Stimulated activated CD8-positive, alpha-beta memory T cell treated with anti-CD3 and anti-CD28 coated beads, Interleukin-2, amount 100 ng/mL, for 1 hour (primary cell): ENCODE data around the gene NRG2.

Experiments used
- DNase-seq, 2 donors: peaks; one replicate each; pipeline ENCODE4 v3.0.0-alpha.2; 2020; ENCODE audit warnings: low read depth in 2 of 2

Gene NRG2

DNA sequence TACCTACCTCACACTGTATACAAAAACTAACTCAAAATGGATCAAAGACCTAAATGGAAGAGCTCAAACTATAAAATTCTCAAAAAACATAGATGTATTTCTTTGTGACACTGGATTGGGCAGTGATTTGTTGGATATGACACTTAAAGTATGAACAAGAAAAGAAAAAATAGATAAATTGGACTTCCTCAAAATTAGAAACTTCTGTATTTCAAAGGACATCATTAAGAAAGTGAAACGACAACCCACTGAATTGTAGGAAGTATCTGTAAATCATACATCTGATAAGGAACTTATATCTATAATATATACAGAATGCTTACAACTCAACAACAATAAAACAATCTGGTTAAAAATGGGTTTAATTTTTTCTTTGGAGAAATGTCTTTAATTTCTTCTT is 96.7 kb downstream of the NRG2 start:
- no peak for DNase-seq

DNA sequence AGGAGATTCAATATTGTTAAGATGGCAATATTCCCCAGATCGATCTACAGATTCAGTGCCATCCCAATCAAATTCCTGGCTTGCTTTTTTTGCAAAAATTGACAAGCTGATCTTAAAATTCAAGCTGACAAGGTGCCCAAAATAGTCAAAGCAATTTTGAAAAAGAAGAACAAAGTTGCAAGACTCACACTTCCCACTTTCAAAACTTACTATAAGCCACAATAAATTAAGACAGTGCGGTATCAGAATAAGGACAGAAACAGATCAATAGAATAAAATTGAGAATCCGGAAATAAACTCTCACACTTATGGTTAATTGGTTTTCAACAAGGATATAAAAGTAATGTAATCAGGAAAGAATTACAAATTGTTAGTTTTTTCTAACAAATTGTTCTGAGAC is 97.1 kb downstream of the NRG2 start:
- no peak for DNase-seq

GRCh38 chr5:139942243-139942642 is 100.9 kb downstream of the NRG2 start:
- no peak for DNase-seq

- DNase-seq = no peak
Measured at GRCh38 chr5:139930406-139930805, 112.7 kb downstream of the NRG2 start.

DNA sequence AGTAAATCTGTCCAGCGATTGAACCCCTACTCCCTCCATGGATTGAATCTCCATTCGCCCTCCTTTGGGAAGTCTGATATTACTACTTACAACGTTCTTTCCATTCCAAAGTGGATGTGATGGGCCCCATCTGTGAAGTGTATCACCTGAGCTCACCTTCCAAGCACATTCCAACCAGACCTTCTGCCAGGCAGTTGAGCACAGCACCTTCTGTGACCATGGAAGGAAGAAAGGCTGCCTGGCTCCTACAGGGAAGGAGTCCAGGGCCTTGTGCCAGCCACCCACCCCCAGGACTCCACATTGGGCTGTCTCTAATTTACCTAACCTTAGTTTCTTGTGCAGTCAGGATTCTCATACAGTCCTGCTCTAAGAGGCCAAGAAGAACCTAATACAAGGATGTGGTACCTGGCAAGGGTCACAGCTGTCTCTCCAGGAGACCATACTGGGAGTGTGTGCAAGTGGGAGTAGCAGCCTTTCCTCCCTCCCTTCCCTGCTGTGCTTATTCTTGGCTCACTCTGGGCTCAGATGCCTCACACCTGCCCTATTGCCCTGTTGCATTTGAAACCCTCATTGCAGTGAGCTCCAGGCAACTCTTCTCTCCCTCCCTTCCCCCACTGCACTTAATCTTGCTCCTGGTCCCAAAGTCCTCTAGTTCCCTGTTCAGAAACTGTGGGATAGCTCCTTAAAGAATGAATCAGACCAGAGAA is 116.1 kb downstream of the NRG2 start:
- no peak for DNase-seq

GRCh38 chr5:139925650-139926640 is 117.2 kb downstream of the NRG2 start:
- DNase-seq = peak in 1 of 2 donors; percentile 9

DNA sequence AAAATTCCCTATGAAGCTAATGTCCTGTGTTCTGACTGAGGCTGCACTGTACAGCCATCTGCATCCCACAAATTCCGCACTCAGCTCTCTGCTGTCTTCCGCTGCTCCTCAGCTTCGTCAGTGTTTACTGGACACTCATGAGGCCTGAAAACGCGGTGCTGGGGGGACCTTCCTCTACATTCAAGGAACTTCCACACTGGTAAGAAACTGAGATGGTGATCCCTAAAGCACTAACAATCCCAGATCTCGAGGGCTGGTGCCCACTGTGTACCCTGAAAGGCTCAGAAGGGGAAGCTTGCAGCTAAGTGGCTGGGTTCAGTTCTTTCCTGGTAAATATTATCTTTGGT is 117.9 kb downstream of the NRG2 start:
- DNase-seq = no peak

DNA sequence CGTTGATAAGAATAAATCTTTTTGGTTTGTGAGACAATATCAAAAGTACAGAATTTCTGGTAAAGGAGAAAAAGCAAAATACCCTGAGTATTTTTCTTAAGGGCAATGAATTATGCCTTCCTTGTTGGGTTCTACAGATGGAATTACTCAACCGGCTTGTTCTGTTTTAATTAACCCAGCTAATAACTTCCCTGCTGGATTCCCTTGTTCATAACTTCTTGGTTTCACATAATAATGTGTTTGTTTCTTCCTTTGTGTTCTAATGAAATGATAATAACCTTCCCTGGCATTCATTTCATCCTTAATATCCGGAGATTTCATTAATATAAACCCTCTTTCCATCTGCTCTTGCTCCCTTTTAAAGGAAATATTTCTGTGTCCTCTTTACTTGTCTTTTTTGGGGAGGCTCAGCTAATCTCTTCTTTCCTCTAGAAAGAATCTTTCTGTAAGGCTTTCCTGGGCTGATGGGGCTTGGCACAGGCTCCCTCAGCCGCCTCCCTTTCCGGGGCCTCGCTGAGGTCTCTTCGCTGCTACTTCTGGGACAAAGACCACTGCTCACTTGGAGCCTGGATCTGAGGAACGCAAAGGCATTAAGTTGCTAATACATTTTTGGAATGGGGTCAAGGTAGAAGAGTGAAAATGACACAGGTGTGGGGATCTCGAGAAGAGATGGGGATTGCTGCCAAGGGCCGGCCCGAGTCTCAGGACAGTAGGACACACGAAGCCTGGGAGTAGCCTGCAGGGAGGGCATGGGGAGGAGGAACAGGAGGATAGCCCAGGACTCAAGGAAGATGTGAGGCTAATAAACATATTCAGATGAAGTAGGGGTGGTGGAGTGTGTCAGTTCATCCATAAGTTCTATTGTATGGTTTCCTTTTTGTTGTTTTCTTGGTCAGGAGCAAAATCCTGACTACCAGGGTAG is 118.5 kb downstream of the NRG2 start:
- DNase-seq = no peak

DNA sequence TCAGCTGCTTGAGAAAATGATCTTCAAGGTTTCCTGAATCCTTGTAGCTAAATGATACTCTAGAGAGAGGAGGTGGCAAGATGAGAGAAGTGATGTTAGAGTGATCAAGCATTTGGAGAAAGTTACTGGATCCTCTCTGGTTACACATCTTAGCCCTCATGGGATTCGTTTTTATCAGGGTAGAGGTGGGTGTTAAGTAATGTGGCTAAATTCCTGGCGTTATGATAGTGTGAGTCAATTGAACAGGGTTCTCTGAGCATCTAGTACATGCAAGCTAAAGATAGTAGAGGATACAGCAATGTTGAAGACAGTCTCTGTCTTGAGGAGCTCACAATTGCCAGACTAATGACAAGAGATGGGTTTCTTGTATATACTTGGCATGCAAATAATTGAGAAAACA is 123.8 kb downstream of the NRG2 start:
- no peak for DNase-seq

- no peak for DNase-seq
Measured at GRCh38 chr5:139915834-139916233, 127.3 kb downstream of the NRG2 start.

DNA sequence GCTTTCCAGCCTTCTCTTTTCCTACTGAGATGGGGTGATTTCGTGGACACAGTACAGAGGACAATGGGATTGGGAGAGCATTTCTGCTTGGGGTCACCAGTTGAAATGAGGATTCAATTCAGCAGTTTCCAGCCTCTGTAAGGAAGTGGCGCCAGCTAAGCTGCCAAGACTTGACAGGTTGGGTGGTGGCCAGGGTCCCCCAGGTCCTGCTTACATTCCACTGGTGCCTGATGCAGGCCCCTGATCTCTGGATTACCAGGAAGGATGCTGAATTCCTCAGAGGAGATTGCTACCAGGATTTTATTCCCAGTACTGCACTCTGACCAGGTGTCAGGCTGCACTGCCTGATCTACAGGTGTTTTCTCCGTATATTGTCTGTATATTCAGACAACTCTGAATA is 127.8 kb downstream of the NRG2 start:
- DNase-seq = no peak

DNA sequence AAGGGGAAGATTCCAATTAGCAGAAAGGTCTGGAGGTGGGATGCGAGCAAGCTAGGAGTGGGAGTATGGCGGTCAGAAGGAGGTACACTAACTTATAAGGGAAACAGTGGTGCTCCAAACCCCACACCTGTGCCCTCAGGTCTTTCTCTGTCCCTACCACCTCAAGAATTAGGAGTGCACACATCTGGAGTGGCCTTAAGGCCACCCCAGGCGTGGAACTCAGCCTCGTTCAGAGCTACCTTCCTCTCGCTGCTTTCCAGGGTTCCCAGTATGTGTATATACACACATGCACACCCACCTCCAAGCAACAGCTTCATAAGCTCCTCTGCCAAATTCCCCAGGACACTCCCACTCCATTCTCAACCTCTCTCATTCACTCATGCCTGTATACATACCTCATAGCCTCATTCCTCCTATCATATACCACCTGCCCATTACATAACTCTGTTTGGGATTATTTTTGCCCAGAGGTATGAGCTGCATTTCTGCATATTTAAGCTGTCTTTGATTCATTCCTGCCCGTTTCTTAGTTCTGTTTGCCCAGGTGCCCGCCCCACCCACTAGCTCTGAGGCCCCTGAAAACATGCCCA is 128.8 kb downstream of the NRG2 start:
- no peak for DNase-seq

GRCh38 chr5:139912804-139913203 is 130.3 kb downstream of the NRG2 start:
- no peak for DNase-seq

GRCh38 chr5:139912158-139912557 is 130.9 kb downstream of the NRG2 start:
- no peak for DNase-seq

DNA sequence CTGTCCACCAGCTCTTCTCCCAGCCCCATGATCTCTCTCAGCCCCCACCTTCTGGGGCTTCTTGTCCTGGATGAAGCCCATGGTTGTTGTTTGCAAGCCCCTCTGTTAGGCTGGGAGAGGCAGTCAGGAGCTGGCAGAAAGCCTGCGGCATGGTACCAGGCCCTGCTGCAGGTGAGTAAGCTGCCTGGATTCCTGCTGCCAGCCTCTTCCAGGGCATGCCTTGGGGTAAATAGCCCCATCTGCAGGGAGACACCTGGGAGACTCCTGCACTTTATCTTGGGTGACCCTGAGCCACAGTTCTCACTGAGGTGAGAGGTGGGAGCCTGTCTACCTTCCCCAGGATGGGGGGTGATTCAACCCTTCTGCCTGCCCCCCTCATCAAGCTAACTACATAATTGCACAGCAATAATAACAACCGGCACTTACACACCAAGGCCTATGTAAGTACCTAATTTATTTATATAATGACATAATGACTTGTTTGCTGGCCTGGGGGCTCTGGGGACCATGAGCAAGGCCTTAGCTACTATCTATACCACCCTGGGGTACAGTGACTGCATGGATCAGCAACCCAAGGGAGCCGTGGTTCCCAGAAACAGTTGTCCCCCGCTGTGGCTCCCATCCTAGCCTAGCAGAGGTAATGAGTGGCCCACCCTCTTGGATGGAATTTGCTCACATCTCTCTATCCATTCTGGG is 131.5 kb downstream of the NRG2 start:
- no peak for DNase-seq

DNA sequence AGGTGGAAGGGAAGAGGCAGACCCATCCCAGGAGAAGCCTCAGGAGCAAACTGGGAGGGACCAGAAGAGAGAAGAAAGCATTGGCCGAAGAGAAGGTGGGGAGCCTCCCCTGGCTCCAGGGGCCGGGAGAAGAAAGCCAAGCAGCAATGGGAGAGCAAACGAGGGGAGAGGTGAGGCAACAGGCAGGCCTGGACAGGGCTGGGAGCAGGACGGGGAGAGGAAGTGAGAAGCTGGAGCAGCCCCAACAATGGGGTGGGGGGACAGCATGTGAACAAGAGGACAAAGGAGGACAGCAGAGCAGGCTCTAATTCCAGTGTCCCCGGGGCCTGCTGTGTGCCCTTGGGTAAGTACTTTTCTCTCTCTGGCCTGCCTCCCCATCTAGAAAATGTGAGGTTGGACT is 132.2 kb downstream of the NRG2 start:
- no peak for DNase-seq

GRCh38 chr5:139910036-139910435 is 133.1 kb downstream of the NRG2 start:
- no peak for DNase-seq

DNA sequence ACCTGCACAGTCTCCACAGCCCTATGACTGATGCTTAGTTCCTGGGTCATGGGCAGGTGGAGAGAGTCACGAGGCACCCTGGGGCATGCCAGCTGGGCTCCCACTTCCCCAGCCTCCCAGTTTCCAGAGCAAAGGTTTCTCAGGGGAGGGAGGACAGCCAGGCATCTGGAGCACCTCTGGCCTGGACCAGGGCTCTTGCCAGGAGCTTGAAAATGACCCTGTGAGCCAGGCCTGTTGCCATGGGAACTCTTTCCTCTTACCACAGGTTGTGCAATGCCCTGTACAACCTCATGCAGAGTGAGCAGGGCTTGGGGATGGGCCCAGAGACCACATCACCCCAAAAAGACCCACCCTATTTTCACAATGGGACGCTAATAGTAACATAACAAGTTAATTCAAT is 134.3 kb downstream of the NRG2 start:
- no peak for DNase-seq

DNA sequence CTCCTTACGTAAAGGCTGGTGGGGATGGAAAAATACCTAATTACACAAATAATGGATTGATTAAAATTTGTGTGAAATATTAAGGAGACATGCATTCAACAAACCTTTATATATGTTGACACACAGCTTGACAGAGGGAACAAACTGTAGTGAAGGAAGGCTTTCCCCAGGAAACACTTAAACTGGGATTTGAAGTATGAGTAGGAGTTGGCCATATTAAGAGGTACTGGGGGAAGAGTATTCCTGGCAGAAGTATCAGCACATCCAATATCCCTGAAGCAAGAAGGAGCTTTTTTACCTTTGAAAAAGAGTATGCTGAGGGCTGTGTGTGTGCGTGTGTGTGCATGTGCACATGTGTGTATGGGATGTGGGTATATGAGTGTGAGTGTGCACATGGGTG is 136.4 kb downstream of the NRG2 start:
- DNase-seq = no peak

DNA sequence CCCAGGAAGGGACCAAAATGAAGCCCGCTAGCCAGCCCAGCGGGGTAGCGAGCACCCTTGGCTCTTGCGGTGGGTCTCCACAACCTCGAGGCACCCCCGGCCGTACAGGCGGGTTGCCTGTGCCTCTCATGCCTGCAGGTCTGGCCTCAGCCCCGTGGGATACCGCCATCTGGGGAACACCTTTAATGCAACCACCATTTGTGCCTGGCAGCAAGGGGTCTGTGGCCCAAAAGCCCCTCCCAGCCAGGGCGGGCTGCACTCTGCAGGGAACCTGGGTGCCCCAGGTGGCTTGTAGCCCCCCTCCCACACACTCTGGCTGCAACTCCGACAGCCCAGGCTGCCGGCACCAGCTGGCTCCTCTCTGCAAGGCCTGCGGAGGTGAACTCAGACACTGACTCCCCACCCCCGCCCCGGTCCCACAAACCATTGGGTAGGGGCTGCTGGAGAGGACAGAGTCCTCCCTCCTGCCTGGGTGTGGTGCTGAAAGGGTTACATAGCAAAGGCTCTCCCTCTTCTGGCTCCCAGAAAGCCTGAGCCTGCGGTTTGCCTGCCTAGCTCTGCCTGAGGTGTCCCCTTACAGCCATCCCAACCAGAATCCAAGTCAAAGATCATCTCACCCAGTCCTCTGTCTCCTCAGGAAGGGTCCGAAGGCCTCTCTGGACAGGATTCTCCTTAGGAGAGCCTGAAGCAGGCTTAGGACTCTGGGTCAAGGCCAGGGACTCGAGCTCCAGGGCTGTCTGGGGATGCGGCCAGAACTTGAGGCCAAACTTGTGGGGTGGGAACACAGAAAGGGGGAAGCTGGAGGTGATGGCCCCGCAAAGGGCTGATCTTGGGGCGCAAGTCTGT is 138.1 kb downstream of the NRG2 start:
- no peak for DNase-seq
